Osteoblast (primary cell): Measurements from ENCODE around the gene NUBPL. TPM values are rescaled to one million over a fixed set of nuclear protein-coding genes. Genes with fewer than 3 reads are reported as not detected.
"Not testable (repeated sequence)": the region's sequence is repeated elsewhere in the genome, so short reads cannot be mapped to it uniquely, and the experiment has no call there.

Experiments used
- DNase-seq: peaks from one replicate; pipeline ENCODE4 v3.0.0; 2011; ENCODE audit warnings: low spot score, mixed read lengths; ENCODE audit not compliant: insufficient read length; ENCODE audit errors: missing footprints
- H2AFZ ChIP-seq: 2 replicates; pipeline ENCODE4 v1.6.0; 2011; ENCODE audit warnings: mild to moderate bottlenecking, low read length
- H3K27ac ChIP-seq: 2 replicates; pipeline ENCODE4 v1.5.1; 2011; ENCODE audit warnings: mild to moderate bottlenecking, low read depth, low read length, moderate library complexity
- H3K27me3 ChIP-seq: 2 replicates; pipeline ENCODE4 v1.6.0; 2012; ENCODE audit warnings: mild to moderate bottlenecking, control low read depth, inconsistent platforms, low read length, moderate library complexity; ENCODE audit not compliant: insufficient read depth
- H3K36me3 ChIP-seq: 2 replicates; pipeline ENCODE4 v1.5.1; 2011; ENCODE audit warnings: mild to moderate bottlenecking, low read length, control low read depth, moderate library complexity; ENCODE audit not compliant: insufficient read depth
- H3K4me1 ChIP-seq: 2 replicates; pipeline ENCODE4 v1.5.1; 2011; ENCODE audit warnings: mild to moderate bottlenecking, low read length, control low read depth, moderate library complexity; ENCODE audit not compliant: insufficient read depth
- H3K4me2 ChIP-seq: 2 replicates; pipeline ENCODE4 v1.6.0; 2011; ENCODE audit warnings: mild to moderate bottlenecking, low read length; ENCODE audit not compliant: insufficient read depth
- H3K4me3 ChIP-seq: fragments of 200-600 bp; sonication (generic); 3 replicates; pipeline ENCODE4 v1.5.1; 2012; ENCODE audit warnings: mild to moderate bottlenecking, low read length, inconsistent platforms; ENCODE audit not compliant: insufficient read depth
- H3K79me2 ChIP-seq: 2 replicates; pipeline ENCODE4 v1.6.0; 2012; ENCODE audit warnings: mild to moderate bottlenecking, low read length, control low read depth, inconsistent platforms; ENCODE audit not compliant: insufficient read depth
- H3K9me3 ChIP-seq: 2 replicates; pipeline ENCODE4 v1.5.1; 2011; ENCODE audit warnings: low read depth, low read length, control low read depth
- H4K20me1 ChIP-seq: 2 replicates; pipeline ENCODE4 v1.6.0; 2012; ENCODE audit warnings: mild to moderate bottlenecking, low read length, control low read depth; ENCODE audit not compliant: insufficient read depth
- total RNA-seq: library from RNA; depleted of rRNA; stranded (reverse); fragments of >200 nt; gene quantifications from 2 replicates; pipeline ENCODE4 v1.2.3, GENCODE V29; 2012
- TF ChIP-seq, protein P1 (sequence below): IDR thresholded peaks from 2 replicates; pipeline ENCODE4 v1.5.1; 2011; ENCODE audit warnings: mild to moderate bottlenecking, low read depth, low read length, moderate library complexity; ENCODE audit errors: extremely low read depth

The NUBPL gene
- total RNA-seq, 1 donor, result 11.6 TPM

DNA sequence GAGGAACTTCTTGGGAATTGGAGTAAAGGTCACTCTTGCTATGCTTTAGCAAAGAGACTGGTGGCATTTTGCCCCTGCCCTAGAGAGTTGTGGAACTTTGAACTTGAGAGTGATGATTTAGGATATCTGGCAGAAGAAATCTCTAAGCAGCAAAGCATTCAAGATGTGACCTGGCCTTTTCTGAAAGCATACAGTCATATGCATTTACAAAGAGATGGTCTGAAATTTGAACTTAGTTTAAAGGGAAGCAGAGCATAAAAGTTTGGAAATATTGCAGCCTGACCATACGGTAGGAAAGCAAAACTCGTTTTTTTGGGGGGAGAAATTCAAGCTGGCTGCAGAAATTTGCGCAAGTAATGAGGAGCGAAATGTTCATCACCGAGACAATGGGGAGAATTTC, 60.9 kb downstream of the NUBPL start:
- TF ChIP-seq, protein P1, sequence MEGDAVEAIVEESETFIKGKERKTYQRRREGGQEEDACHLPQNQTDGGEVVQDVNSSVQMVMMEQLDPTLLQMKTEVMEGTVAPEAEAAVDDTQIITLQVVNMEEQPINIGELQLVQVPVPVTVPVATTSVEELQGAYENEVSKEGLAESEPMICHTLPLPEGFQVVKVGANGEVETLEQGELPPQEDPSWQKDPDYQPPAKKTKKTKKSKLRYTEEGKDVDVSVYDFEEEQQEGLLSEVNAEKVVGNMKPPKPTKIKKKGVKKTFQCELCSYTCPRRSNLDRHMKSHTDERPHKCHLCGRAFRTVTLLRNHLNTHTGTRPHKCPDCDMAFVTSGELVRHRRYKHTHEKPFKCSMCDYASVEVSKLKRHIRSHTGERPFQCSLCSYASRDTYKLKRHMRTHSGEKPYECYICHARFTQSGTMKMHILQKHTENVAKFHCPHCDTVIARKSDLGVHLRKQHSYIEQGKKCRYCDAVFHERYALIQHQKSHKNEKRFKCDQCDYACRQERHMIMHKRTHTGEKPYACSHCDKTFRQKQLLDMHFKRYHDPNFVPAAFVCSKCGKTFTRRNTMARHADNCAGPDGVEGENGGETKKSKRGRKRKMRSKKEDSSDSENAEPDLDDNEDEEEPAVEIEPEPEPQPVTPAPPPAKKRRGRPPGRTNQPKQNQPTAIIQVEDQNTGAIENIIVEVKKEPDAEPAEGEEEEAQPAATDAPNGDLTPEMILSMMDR, result no peak
- H3K4me1 ChIP-seq, result no peaks in the 10 kb centered on the region
- no peaks in the 10 kb centered on the region for H3K9me3 ChIP-seq
- no peak overlapping the region for H2AFZ ChIP-seq
- no peak overlapping the region for H3K4me3 ChIP-seq
- H3K27ac ChIP-seq, result no peak overlapping the region
- no peak overlapping the region for H3K4me2 ChIP-seq
- DNase-seq, result no peak
- no peaks in the 10 kb centered on the region for H3K27me3 ChIP-seq
- H3K36me3 ChIP-seq, result no peaks in the 10 kb centered on the region
- H4K20me1 ChIP-seq, result no peaks in the 10 kb centered on the region
- no peaks in the 10 kb centered on the region for H3K79me2 ChIP-seq

DNA sequence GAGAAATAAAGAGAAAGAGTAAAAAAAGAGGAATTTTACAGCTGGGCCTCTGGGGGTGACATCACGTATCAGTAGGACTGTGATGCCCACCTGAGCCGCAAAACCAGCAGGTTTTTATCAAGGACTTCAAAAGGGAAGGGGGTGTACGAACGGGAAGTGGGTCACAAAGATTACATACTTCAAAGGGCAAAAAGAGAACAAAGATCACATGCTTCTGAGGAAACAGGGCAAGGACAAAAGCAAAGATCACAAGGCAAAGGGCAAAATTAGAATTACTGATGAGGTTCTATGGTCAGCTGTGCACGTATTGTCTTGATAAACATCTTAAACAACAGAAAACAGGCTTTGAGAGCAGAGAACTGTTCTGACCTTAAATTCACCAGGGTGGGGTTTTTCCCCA, 91.7 kb downstream of the NUBPL start:
- H3K4me3 ChIP-seq, H3K4me2 ChIP-seq, H3K79me2 ChIP-seq, H3K27ac ChIP-seq, H4K20me1 ChIP-seq, H2AFZ ChIP-seq, H3K4me1 ChIP-seq, H3K36me3 ChIP-seq, H3K9me3 ChIP-seq, DNase-seq, H3K27me3 ChIP-seq: not testable (repeated sequence)

DNA sequence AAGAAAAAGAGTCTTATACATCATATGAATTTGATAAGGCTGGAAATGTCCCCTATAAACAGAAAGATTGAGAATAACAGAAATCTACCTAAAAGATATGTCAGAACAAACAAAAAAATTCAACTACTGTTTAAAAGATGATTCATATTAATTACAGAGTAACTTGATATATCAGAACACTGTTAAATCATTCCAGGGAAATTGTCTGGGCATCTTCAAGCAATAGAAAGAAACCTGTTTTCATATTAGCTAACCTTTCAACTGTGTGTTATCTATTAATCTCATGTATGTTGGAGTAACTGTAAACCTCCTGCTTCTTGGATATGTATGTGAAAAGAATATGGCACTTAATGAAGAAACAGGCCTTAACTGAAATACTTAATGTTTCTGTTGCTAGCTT, 96.7 kb downstream of the NUBPL start:
- Histone ChIP-seq H3K36me3 (no peaks in the 10 kb centered on the region), H3K27me3 (no peaks in the 10 kb centered on the region), H3K4me1 (no peaks in the 10 kb centered on the region), H3K4me3 (no peak overlapping the region), H3K27ac (no peak overlapping the region), H3K9me3 (no peaks in the 10 kb centered on the region), H3K79me2 (no peaks in the 10 kb centered on the region), H4K20me1 (no peaks in the 10 kb centered on the region), H3K4me2 (no peak overlapping the region), H2AFZ (no peak overlapping the region)
- TF ChIP-seq, protein P1, result no peak
- no peak for DNase-seq

DNA sequence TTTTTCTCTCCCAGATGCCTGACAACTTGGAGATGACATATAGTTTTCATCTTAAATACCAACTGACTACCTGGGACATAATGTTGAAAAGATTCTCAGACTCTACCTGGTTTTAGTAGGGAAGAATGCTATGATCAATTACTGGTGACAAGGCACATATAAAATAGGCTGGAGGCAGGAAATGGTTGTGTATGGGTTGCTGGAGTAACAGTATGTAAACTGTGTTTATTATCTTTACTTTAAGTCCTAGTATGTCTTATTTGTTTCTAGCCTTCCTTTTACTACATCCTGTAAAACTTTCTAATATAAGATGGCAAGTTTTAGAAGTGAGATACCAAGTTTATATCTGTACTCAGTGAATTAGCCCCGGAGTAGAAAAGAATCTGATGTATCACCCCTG, 98.1 kb downstream of the NUBPL start:
- H2AFZ ChIP-seq, result no peak overlapping the region
- TF ChIP-seq, protein P1, result no peak
- H3K27me3 ChIP-seq, result no peaks in the 10 kb centered on the region
- H4K20me1 ChIP-seq, result no peaks in the 10 kb centered on the region
- no peaks in the 10 kb centered on the region for H3K4me1 ChIP-seq
- peak; percentile 32 for DNase-seq
- no peaks in the 10 kb centered on the region for H3K36me3 ChIP-seq
- H3K4me2 ChIP-seq, result no peak overlapping the region
- no peak overlapping the region for H3K27ac ChIP-seq
- no peaks in the 10 kb centered on the region for H3K9me3 ChIP-seq
- H3K79me2 ChIP-seq, result no peaks in the 10 kb centered on the region
- H3K4me3 ChIP-seq, result no peak overlapping the region
